Right atrium auricular region (tissue), 2 donors: ENCODE results near the gene KRT84. TPM values are rescaled to one million over a fixed set of nuclear protein-coding genes. Genes with fewer than 3 reads are reported as not detected.

ENCODE experiments used
- DNase-seq: peaks from one replicate; pipeline ENCODE4 v3.0.0-alpha.2; 2019; ENCODE audit warnings: low spot score
- H3K27ac ChIP-seq, 2 donors: fragments of 200-600 bp; sonication (generic); 1 replicate in 1 of 2; 2 replicates in 1 of 2; pipeline ENCODE4 v1.5.1; 2016 to 2019
- H3K27me3 ChIP-seq, 2 donors: fragments of 200-600 bp; sonication (generic); one replicate each; pipeline versions ENCODE4 v1.5.1 to v1.6.0; 2017 to 2019
- H3K36me3 ChIP-seq: fragments of 200-600 bp; sonication (generic); one replicate; pipeline ENCODE4 v1.5.1; 2016
- H3K4me1 ChIP-seq, 2 donors: fragments of 200-600 bp; sonication (generic); one replicate each; pipeline versions ENCODE4 v1.5.1 to v1.6.0; 2017 to 2019
- H3K4me3 ChIP-seq, 2 donors: fragments of 200-600 bp; sonication (generic); 1 replicate in 1 of 2; 2 replicates in 1 of 2; pipeline ENCODE4 v1.5.1; 2017 to 2019; ENCODE audit warnings: mild to moderate bottlenecking in 1 of 2, moderate library complexity in 1 of 2
- H3K9me3 ChIP-seq, 2 donors: fragments of 200-600 bp; sonication (generic); one replicate each; pipeline ENCODE4 v1.5.1; 2019
- total RNA-seq, 2 donors: library from RNA; depleted of rRNA; stranded (reverse); fragments of >200 nt; gene quantifications; one replicate each; pipeline ENCODE4 v1.1.0, GENCODE V29; 2016
- TF ChIP-seq, protein P1 (sequence below), 2 donors: fragments of 200-600 bp; sonication (generic); IDR thresholded peaks; one replicate each; pipeline ENCODE4 v1.5.1; 2019; ENCODE audit warnings: antibody characterized with exemption in 2 of 2

The KRT84 gene
- total RNA-seq: under 1 TPM in 1 of 2 donors, not detected in 1; 0.28 TPM

- Histone ChIP-seq H3K27ac (no peak within 1 kb of the TSS), H3K27me3 (no peaks in the 10 kb centered on the region), H3K4me1 (no peaks in the 10 kb centered on the region), H3K9me3 (no peaks in the 10 kb centered on the region), H3K36me3 (no peaks in the 10 kb centered on the region), H3K4me3 (no peak within 1 kb of the TSS)
- TF ChIP-seq, protein P1, sequence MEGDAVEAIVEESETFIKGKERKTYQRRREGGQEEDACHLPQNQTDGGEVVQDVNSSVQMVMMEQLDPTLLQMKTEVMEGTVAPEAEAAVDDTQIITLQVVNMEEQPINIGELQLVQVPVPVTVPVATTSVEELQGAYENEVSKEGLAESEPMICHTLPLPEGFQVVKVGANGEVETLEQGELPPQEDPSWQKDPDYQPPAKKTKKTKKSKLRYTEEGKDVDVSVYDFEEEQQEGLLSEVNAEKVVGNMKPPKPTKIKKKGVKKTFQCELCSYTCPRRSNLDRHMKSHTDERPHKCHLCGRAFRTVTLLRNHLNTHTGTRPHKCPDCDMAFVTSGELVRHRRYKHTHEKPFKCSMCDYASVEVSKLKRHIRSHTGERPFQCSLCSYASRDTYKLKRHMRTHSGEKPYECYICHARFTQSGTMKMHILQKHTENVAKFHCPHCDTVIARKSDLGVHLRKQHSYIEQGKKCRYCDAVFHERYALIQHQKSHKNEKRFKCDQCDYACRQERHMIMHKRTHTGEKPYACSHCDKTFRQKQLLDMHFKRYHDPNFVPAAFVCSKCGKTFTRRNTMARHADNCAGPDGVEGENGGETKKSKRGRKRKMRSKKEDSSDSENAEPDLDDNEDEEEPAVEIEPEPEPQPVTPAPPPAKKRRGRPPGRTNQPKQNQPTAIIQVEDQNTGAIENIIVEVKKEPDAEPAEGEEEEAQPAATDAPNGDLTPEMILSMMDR (IDR thresholded peaks at IDR 0.05): no peak
- no peak for DNase-seq
Measured at GRCh38 chr12:52385226-52385702, at the start of gene KRT84. KRT84 (minus strand) TSS chr12:52385652; CDS start chr12:52385585, 67 bp downstream.

GRCh38 chr12:52434760-52435530 is 49.5 kb upstream of the KRT84 start:
- TF ChIP-seq, protein P1 (IDR thresholded peaks at IDR 0.05): no peak
- Histone ChIP-seq H3K4me1 (no peaks in the 10 kb centered on the region), H3K9me3 (no peaks in the 10 kb centered on the region), H3K4me3 (no peak overlapping the region), H3K36me3 (no peaks in the 10 kb centered on the region), H3K27ac (no peak overlapping the region), H3K27me3 (no peaks in the 10 kb centered on the region)
- no peak for DNase-seq

- Histone ChIP-seq H3K4me3 (no peak within 1 kb of the TSS), H3K36me3 (no peaks in the 10 kb centered on the region), H3K9me3 (no peaks in the 10 kb centered on the region), H3K27me3 (no peaks in the 10 kb centered on the region), H3K4me1 (no peaks in the 10 kb centered on the region), H3K27ac (no peak within 1 kb of the TSS)
- TF ChIP-seq, protein P1 (IDR thresholded peaks at IDR 0.05): no peak
- DNase-seq: no peak
Measured at GRCh38 chr12:52434081-52434733, 48.8 kb upstream of the KRT84 start, which contains the start of gene KRT75. KRT75 (minus strand) TSS chr12:52434371; CDS start chr12:52434304, 67 bp downstream.

DNA sequence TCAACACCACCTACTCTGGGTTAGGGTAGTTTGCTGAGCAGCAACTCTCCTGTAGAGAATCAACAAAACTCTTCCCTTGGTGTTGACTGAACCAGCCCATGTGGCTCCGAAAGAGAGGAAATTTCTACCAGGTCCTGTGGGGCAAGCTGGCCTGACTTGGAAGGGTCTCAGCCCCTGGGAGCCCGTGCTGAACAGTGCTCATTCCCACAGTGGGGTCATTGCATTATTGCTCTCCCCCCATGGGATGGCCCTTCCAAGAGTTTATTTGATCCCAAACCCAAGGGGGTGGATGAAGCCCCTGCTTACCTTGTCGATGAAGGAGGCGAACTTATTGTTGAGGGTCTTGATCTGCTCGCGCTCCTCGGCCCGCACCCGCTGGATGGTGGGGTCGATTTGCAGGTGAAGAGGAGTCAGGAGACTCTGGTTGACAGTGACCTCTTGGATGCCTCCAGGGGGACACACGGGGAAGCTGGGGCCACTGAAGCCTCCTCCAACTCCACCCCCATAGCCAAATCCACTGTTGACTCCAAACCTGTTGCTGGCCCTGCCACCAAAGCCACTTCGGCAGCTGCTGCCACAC is 48.1 kb upstream of the KRT84 start:
- no peaks in the 10 kb centered on the region for H3K27me3 ChIP-seq
- H3K27ac ChIP-seq: no peak overlapping the region
- TF ChIP-seq, protein P1 (IDR thresholded peaks at IDR 0.05): no peak
- H3K9me3 ChIP-seq: no peaks in the 10 kb centered on the region
- H3K4me1 ChIP-seq: no peaks in the 10 kb centered on the region
- no peak for DNase-seq
- H3K4me3 ChIP-seq: no peak overlapping the region
- H3K36me3 ChIP-seq: no peaks in the 10 kb centered on the region

- TF ChIP-seq, protein P1 (IDR thresholded peaks at IDR 0.05): no peak
- Histone ChIP-seq H3K4me3 (no peak overlapping the region), H3K4me1 (no peaks in the 10 kb centered on the region), H3K36me3 (no peaks in the 10 kb centered on the region), H3K27ac (no peak overlapping the region), H3K9me3 (no peaks in the 10 kb centered on the region), H3K27me3 (no peaks in the 10 kb centered on the region)
- DNase-seq: no peak
Measured at GRCh38 chr12:52432559-52433207, 47.2 kb upstream of the KRT84 start.
